ENCODE measurements around the gene SLC8A1.

The SLC8A1 gene

DNA sequence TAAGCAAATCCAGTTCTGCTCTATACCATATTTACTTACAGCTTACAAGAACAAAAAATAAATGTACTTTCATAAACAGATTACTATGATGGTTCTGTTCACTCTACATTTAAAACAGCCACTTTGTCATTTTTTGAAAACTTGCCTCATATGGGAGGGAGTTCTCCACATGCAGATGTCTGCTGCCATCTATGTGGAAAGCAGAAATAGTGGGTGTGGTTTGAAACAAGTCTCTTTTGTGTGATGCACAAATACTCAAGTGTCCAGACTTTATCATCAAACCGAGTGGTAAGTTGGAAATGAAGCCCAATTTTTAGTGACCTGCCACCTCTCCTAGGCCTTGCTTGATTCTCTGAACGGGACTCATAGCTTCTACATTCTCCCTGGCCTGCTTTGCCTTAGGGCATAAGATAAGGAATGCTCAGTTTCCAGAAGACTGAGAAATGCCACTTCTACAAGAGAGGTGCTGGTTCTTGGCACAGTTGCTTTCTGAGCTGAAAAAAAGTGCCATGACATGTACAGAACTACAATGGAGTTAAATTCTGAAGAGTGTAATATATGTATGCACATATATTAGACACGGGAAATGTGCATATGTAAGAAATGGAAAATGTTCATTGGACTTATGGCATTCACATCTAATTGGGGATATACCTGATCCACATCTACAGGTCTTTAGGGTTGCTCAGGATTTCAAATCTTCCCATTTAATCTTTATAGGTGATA lies 221.0 kb downstream of the SLC8A1 start:
- no peak for DNase-seq (ENCODE audit: low spot score)

DNA sequence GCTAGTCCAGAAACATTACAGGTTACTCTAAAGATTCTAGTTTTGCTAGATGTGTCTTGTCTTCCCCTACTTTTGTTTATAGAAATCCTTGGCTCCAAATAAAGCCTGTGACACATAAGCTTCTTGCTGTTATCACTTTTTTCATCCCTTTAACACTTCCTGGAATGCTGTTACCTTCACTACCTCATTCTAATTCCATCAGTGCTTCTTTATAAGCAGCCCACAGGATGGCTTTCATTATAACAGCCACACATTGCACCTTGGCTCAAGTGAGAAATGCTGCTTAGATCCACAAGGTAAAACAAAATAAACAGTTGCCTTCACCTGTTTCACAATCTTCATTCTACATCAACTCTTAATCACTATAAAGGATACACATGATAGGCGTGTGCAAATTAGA lies 221.7 kb downstream of the SLC8A1 start:
- no peak for DNase-seq (ENCODE audit: low spot score)

DNA sequence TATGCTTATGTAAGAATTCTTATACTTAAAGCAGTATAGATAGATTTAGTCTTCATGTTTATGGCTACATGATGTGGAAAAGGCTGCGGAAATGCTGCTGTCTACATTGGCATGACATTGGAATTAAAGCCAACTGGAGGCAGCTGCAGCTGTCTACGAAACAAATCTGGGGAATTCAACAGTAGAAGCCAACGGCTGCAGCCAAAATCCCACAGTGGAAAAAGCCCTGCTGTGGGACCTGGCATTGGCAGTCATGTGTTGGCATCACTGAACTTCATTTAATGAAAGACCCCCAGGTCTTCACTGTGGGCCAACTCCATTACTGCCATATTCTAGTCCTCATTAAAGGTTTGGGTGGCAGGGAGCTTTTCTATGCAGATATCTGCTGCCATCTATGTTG lies 223.6 kb downstream of the SLC8A1 start:
- DNase-seq (ENCODE audit: low spot score) = no peak

DNA sequence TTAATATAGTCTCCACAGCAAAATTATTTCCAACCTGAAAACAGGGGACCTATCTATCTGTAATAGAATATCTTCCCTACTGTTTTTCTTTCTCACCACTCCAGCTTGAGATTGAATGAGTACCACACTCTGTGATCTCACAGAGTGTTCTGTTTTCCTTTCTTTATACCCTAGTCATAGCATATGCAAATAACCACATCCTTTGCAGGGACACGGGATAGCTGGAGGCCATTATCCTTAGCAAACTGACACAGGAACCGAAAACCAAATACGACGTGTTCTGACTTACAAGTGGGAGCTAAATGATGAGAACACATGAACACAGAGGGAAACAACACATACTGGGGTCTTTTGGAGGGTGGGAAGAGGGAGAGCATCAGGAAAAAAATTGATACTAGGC lies 224.7 kb downstream of the SLC8A1 start:
- DNase-seq (ENCODE audit: low spot score) = no peak

DNA sequence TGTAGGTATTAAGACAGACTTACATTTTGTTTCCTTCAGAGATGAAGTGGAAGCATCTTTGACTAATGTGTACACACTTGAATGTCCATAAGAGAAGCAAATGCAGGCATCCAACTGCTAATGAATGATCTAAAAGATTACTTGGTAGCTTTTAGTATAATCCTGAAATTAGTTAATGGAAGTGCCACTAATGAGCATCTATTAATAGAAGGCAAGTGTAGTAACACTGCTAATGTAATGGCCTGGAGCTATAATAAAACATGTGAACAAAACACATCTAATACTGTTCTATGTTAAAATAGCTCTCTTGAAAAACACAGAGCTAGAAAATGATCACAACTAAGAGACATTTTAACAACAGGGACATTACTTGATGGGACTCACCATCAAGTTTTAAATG lies 225.3 kb downstream of the SLC8A1 start:
- no peak for DNase-seq (ENCODE audit: low spot score)

DNA sequence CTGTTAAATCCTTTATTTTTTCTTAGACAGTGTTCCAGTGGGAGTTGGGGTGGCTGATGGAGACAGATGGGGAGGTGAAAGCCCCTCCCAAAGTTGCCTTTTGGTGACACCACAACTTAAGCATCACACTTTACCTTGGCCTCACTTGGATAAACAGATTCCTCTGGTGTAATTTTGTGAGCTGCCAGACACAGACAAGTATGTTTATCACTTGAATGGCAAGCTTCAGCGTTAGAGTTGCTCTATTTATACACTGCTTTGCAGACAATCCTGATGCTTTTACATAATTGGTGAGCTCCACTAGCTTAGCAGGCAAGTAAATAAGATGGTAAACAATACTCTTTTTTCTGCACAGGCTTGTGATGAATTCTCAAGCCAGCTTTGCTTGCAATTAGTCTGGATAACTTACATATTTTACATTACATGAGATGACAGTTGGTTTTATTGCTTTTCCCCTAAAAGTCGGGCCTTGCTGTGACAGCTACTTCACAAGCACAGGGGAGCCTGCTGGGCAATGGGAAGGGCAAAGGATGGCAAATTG lies 226.2 kb downstream of the SLC8A1 start:
- no peak for DNase-seq (ENCODE audit: low spot score)

DNA sequence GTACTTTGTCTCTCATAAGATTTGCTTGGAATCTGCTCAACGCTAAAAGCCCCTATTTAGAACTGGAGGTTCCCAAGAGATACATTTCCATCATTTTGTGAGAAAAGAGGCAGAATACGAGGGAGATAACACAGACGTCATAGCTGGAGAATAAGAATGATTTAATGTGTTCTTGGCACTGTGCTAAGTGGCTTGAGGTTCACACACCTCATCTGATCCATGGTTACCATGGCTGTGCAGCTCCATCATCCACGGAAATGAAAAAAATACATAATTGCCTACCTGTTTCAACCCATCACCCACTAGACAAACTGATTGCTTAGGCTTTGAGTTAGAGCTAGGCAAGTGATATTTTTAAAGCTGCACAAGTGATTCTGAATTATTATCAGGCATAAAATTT lies 227.6 kb downstream of the SLC8A1 start:
- DNase-seq (ENCODE audit: low spot score) = no peak

DNA sequence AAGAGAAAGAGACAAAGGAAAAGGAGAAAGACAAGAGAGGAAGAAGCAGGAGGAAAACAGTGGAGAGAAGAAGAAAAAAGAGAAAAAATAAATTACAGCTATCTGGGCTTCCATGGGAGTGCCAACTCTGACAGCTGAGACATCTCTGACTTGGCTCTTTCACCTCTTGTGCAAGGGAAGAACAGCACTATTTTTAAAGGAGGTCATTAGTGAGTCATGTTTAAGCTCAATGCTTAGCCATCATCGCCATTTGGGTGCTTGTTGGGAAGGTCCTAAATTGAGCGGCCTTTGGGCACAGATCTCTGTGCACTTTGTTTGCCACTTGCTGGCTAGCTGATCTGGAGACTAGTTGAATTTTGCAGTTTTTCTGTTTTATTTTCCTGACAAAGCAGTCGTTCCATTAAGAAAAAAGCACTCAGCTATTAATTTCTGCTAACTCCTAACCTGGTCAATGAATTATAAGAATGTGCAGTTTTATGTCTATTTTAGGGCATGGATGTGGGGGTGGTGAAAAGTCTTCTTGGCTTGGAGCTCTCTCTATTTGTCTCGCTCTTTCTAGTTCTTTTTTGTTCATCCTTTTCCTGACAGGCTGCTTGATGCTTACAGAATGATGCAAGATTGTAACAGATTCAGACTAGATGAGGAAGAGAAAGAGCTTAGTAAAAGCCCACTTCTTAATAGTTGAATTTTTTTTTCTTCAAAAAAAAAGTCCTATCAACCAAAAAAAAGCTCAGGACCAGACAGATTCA lies 231.5 kb downstream of the SLC8A1 start:
- no peak for DNase-seq (ENCODE audit: low spot score)

DNA sequence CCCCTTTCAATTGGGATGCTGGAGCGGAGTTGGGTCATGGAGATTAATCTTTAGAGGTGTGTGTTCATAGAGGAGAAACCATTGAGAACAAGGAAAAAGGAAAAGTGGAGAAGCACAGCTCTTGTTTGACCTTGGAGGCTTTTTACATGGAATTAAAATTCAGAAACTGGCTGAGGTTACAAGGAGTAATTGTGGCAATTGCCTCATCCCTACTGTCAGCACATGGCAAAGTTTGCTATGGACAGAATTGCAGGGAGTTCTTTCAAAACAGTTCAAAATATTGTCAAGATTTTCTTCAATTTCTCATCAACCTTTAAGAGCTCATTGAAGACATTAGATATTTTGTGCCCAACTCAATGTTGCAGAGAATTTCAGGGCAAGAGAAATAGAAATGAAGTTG lies 232.7 kb downstream of the SLC8A1 start:
- no peak for DNase-seq (ENCODE audit: low spot score)

DNA sequence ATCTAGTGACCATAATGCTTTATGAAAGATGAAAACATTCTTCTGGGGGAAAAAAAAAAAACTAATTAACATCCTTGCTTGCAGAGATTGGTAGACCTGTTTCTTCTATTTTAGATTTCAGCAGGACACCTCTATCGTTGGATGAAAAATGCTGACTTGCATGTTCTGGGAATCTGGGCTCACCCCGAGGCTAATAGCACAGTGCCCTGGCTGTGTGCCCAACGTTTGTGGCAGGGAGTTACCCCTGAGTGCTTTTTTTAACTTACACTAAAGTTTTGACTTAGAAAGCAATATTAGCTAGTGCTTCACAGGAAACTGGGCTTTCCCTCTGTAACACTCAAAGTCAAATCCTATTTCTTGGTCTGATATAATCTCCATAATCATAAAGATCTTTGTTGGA lies 233.2 kb downstream of the SLC8A1 start:
- no peak for DNase-seq (ENCODE audit: low spot score)

DNA sequence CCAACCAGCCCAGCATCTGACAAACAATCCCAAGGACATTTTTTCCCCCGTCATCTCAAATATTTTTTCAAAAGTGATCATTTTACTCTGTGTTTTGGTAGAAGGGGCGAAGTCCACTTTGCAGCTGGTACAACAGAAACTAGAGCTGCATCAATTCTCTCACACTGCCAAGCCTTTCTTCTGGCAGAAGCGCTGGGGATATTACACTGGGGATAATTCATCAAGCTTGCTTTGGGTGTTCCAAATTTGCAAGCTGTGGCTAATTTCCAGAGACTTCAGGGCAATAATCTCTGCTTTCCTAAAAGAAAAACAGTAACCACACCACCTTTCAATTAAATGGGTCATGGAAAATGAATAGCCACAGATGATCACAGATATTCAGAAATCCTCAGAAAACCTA lies 238.3 kb downstream of the SLC8A1 start:
- no peak for DNase-seq (ENCODE audit: low spot score)

DNA sequence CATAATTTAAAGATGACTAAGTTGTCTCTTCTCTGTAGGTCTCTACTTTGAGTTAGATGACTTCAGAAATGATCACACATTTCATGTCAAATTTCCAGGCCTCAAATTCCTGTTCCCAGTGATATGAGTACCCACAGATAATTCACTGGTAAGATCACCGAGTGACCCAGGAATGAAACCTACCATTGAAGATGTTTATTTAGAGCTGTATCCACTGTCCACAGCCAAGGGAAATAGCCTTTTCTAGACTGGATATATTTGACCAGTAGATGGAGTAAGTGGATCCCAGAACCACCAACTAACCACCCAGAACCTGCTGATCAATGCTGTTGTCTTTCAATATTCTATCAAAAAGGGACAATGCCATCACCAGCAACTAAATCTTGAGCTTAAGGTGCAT lies 238.8 kb downstream of the SLC8A1 start:
- no peak for DNase-seq (ENCODE audit: low spot score)

DNA sequence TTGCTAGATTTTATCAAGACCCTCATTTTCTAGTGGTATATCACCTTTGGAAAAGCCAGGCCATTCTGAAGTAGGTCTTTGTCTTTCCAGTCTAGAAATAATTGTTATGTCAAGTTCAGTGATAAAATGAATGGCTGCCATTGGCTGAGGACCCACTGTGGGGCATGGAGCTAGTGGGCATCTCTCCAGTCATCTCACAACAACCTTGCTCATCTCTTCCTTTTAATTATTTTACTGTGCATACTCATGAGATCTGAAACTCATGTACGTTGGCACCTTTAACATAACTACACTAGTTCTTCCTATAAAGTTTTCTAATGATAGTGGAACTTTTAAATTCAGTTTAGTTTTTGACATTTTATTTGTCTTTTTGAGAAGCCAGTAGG lies 240.9 kb downstream of the SLC8A1 start:
- no peak for DNase-seq (ENCODE audit: low spot score)

DNA sequence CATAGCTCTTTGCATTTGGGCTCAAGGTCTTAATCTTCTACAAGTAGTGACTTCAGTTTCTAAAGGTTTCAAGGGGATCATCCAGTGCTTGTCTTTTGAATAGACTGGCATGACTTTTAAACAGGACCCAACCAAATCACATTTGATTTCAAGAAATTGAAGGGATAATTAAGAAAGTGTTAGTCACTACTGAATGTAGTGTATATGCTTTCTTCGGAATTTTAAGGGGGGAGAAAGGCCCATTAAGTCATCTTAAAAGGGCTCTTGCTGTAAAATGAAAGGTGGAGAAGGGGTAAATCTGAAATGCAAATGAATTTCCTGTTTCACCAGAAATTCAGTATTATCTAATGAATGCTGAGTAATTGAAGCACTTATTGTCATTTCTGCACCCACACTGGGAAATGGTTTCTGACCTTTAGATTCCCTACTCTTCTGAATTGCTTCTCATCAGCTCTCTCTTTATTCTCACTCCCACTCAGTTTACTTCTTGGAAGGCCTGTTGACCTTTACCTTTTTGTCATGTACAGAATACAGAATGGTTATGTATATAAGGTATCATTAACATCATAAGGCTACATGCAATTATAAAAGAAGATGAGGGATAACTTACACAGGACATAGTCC lies 241.4 kb downstream of the SLC8A1 start:
- DNase-seq (ENCODE audit: low spot score) = no peak

DNA sequence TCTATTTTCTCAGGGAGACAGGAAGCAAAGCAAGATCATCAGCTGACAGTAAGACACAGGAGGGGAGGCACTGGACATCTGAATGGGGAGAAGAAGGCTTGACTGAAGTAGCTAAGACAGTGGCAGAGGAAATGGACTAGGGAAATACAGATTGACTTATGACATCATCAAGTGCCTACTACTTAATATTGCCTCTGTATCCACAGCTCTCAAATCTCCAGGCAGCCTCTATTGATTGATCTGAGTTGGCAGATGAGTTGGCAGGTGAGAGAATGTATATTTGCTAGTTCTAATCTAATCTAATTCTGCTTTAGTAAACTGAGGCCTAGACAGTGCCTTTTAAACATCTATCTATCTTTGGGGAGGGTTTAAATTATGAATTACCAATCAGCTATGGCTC lies 242.1 kb downstream of the SLC8A1 start:
- DNase-seq (ENCODE audit: low spot score) = no peak

DNA sequence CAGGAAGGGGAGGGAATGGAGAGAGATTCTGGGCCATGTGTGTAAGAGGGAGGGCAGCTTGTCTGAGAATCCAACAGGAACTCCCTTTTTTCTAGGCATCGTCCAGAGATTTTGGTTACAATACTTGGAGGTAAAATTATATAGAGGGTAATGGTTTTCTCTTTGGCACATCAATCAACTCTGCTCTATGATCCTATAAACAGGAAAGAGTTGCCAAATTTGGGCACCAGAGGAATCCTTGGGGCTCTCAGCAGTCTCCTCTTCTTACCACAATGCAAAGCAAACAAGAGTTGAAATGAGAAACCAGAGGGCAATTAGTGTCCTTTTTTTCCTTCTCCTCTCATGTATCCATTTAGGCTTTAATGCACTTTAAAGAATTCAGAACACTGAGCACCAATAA lies 243.4 kb downstream of the SLC8A1 start:
- DNase-seq (ENCODE audit: low spot score) = no peak

DNA sequence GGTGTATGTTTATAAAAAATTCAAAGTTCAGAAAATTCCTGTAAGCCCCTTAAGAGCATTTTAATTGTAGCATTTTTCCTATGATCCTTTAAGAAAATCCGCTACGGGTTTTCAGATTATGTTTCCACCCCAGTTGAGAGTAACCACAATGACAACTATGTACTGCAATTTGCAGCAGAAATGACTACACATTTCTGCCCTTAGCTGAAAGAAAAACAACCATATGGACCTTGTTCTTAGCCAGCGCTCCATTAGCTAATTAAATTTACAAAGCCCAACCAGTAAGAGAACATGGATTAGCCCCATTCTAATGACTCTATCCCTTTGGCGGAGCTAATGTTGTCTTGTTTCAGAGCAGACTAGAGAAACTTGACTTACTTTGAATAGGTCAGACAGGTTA lies 247.6 kb downstream of the SLC8A1 start:
- DNase-seq (ENCODE audit: low spot score) = no peak

DNA sequence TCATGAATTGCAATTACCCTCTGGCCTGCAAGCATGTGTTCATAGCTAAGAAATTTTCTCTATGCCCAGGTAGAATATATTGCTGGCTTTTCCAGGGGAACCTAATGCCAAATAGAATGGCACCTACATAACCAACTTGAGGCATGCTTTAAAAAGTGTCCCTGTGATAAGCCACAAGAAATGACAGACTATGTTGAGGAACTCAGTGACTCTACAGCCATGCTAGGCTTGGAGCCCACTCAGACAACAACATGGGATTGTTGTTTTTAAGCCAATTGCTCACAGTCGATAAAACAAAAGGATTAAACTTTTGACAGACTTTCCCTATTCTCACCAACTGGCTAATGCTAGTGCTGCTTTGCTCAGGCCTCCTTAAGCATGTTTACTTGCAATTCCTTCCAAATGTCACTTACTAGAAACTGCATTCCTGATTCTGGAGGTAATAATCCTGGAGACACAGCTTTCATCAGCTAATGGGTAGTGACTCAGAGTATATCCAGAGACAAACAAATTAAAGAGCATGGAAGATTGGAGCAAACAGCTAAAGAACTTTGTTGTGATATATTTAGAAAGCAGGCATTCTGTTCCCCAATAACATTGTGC lies 249.0 kb downstream of the SLC8A1 start:
- DNase-seq (ENCODE audit: low spot score) = no peak

DNA sequence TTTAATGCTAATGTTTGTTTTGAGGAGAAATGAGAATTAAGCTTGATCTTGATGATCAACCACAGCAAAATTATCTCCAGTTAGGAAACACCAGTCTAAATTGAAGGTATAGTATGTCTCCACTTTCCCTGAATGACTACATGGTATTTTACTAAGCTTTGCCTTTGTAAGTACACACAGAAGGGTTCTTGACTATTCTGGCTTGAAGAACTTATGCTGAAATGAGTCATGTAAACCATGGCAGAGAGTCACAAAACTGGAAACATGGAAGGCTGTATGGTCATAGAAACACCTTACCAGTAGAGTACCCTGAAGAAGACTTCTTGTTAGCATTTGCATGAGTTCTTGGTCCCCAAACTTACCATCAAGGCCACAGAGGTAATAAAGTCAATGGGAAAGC lies 250.5 kb downstream of the SLC8A1 start:
- no peak for DNase-seq (ENCODE audit: low spot score)

DNA sequence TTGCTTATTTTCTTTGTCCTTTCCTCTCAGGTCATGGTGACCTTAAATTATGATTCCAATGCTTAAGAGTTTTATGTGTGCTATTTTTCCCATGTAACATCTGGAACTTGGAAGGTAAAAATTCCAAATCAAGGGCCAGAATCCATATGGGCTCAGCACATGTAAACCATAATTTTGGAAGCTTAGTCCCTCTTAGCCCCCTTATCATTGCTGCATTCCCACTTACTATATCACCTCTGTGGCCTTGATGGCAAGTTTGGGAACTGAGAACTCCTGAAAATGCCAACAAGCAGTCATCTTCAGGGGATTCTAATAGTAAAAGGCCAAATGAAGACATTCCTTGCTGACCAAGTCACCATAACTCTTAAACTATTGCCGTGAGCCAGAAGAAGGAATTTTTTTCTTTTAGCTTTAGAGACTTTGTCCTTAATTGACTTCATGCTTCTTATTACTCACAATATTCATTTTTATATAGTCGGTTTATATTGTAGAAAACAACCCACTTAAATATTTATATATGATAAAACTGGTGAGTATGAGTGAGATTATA lies 251.4 kb downstream of the SLC8A1 start:
- DNase-seq (ENCODE audit: low spot score) = no peak

DNA sequence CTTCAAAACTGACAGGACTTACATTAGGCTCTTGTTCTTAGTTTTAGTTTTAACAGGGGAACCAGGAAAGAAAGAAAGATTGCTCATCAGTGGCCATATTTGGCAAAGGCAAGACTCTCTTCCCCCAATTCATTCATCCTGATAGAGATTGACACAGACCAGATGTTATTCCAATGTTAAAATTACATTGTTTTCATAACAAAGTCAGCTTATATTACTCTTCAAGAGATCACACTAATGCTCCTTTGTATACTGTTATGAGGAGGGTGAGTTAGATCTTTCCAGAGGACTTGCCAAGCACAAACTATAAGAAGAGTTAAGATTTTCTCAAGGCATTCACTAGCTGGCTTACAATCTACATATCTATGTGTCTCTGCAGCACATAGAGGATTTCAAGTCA lies 252.1 kb downstream of the SLC8A1 start:
- no peak for DNase-seq (ENCODE audit: low spot score)

DNA sequence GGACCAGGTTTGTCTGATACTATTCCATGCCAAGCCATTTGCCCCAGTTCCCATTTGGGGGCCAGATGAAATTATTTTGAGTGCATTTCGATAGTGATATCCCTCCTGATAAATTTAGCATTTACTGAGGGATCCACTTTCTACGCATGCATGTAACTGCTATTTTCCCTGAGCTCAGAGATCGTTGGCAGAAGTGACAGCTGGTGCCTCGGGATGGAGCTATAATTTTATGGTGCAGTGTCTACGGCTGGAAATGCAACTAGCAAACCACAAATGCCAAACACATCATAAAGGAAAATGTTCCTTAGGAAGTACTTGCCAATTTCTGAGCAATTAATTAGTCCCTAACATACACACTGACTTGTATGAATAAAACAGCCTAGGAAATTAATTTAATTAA lies 254.8 kb downstream of the SLC8A1 start:
- no peak for DNase-seq (ENCODE audit: low spot score)

DNA sequence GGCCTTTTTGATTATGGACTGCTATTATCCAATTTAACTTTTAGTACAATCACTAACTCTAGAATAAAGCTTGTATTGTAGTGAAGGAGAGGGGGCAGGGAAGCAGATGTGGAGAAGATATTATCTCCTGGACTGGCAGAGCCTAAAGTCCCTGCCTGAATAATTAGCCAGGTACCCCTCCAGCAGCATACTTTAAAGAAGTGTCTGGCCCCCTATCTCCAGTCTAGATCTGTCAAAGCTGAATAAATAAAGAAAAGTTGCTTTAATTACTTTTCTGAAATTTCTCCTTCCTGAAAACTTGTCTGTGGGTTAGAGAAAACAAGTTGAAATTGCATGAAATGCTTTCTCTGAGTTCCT lies 258.2 kb downstream of the SLC8A1 start:
- DNase-seq (ENCODE audit: low spot score) = no peak
